GM19452 (cell line): ENCODE results near the gene IER5.

ENCODE experiments used
- ATAC-seq: cut with Tn5 transposase; IDR thresholded peaks from one replicate; pipeline ENCODE4 v1.9.1; 2021; ENCODE audit not compliant: unreplicated experiment

Gene IER5

GRCh38 chr1:181076852-181077251 is 11.6 kb upstream of the IER5 start:
- ATAC-seq: no peak

- ATAC-seq: no peak
Observed at GRCh38 chr1:181077576-181078242, 10.8 kb upstream of the IER5 start.

GRCh38 chr1:181079382-181079781 is 9.1 kb upstream of the IER5 start:
- ATAC-seq: no peak

- ATAC-seq: no peak
Observed at GRCh38 chr1:181079920-181080319, 8.6 kb upstream of the IER5 start.

- ATAC-seq: no peak
Observed at GRCh38 chr1:181080556-181080955, 7.9 kb upstream of the IER5 start.

GRCh38 chr1:181081395-181081794 is 7.1 kb upstream of the IER5 start:
- ATAC-seq: no peak

GRCh38 chr1:181083842-181084605 is 4.5 kb upstream of the IER5 start:
- no peak for ATAC-seq

GRCh38 chr1:181084606-181084969 is 3.9 kb upstream of the IER5 start:
- no peak for ATAC-seq

- no peak for ATAC-seq
Observed at GRCh38 chr1:181086091-181086490, 2.4 kb upstream of the IER5 start.

- no peak for ATAC-seq
Observed at GRCh38 chr1:181086926-181087325, 1.6 kb upstream of the IER5 start.

GRCh38 chr1:181087400-181087901 is 1.0 kb upstream of the IER5 start:
- no peak for ATAC-seq

GRCh38 chr1:181089017-181089675 is 646 bp downstream of the IER5 start:
- peak; percentile 5 for ATAC-seq

- ATAC-seq: peak; percentile 29
Observed at GRCh38 chr1:181089676-181090544, 1.4 kb downstream of the IER5 start.

GRCh38 chr1:181090641-181091126 is 2.2 kb downstream of the IER5 start:
- no peak for ATAC-seq

GRCh38 chr1:181091309-181092040 is 3.0 kb downstream of the IER5 start:
- no peak for ATAC-seq

GRCh38 chr1:181092056-181092455 is 3.6 kb downstream of the IER5 start:
- ATAC-seq: no peak

GRCh38 chr1:181092883-181093458 is 4.5 kb downstream of the IER5 start:
- no peak for ATAC-seq

- ATAC-seq: no peak
Observed at GRCh38 chr1:181094416-181095212, 6.1 kb downstream of the IER5 start.

GRCh38 chr1:181095260-181095659 is 6.8 kb downstream of the IER5 start:
- no peak for ATAC-seq
